H7 (cell line): ENCODE results near the gene PSMB5. TPM values are rescaled to one million over a fixed set of nuclear protein-coding genes. Genes with fewer than 3 reads are reported as not detected.

Experiments
- DNase-seq: peaks from one replicate; pipeline ENCODE4 v3.0.0; 2012
- H3K27me3 ChIP-seq: 2 replicates; pipeline ENCODE4 v1.6.0; 2011; ENCODE audit warnings: mild to moderate bottlenecking, low read length; ENCODE audit not compliant: control insufficient read depth, insufficient read depth
- H3K36me3 ChIP-seq: replicated peaks from 2 replicates; pipeline ENCODE4 v1.5.1; 2011; ENCODE audit warnings: low read length; ENCODE audit not compliant: control insufficient read depth, insufficient read depth
- H3K4me3 ChIP-seq: 2 replicates; pipeline ENCODE4 v1.5.1; 2011; ENCODE audit warnings: low read depth, mild to moderate bottlenecking, control low read depth, low read length, moderate library complexity; ENCODE audit not compliant: insufficient read depth
- total RNA-seq: library from RNA; depleted of rRNA; stranded (reverse); fragments of >200 nt; shearing (Covaris generic); gene quantifications from 2 replicates; pipeline ENCODE4 v1.2.3, GENCODE V29; 2014

PSMB5 gene
- total RNA-seq, 1 experiment from 2014 or later = 328 TPM

DNA sequence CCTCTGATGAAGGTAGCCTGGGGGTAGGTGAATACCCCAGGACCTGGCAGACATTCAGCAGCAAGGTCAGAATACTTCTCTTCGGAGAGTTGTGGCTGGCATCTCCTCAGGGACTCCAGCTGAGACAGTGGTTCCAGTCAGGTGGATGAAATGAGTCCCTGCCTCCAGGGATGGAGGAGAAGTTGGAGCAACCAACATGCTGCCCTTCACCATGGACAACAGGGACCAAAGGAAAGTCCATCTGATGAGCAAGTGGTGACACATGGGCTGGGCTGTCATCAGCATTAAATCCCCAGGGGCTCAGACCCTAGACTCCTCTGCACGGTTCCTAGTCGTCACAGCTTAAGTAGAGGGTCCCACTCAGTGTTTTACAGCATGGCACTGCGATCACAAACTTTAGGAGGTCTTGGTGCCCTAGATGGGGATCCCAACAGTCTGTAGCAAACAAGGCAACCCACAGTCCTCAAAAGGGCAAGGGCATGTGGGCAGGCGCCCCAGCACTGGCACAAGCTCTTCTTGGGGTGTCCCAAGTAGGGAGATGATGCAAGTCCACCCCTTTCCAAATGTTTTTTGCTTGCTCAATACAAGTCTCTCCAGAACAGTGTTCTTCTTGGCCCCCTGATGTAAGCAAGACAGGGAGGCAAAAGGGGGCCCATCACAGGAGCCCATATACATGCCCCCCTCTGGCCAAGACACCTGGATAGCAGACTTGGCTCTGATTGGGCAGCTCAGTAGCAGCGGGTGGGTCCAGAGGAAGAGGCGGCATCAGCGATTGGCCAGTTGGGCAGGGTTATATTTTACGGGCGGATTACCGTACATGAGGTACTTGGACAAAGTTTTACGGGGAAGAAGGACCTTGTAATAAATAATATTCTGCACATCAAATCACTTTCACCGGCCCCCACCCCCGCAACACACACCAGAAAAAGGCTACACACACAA is 33.4 kb upstream of the PSMB5 start:
- no peak overlapping the region for H3K4me3 ChIP-seq
- peaks cover 52% of the 10 kb centered on the region for H3K36me3 ChIP-seq
- peak; percentile 69 for DNase-seq
- no peaks in the 10 kb centered on the region for H3K27me3 ChIP-seq

DNA sequence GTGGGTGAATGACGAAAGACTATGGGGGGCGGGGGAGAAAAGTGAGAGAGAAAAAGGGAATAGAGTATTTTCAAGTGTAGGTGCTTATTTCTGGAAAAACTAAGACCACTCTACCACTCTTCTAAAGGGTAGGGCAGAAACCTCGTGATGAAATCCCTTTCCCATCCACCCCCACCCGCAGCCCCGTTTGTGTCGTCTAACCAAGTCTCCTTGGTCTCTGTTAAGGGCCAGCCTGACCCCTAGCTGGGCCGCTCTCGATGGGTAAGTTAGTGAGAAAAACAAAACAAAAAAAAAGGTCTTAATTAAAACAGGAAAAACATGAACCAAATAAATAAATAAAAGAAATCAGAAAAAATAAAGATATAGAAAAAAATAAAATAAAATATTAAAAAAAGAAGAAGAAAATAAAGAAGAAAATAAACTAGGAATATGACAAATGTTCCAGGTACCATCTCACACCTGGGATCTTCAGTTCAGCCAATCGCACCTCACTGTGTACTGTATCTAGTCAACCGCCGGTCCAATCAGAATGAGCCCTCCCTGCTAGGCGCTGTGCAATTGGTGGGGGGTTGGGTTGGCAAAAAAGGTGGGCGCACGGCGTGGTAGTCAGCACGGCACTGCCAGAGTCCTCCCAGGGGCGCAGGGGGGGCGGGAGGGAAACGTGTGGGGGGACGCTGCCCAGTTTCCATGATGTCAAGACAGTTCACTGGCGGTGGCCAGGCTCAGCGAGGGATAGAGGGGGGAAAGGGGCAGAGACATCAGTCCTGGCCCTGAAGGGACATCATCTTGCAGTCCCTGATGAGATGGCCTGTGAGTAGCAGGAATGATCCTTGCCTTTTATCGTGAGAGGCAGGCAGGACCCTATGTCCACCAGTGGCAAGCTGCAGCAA is 32.4 kb upstream of the PSMB5 start:
- DNase-seq = peak; percentile 38
- Histone ChIP-seq H3K27me3 (no peaks in the 10 kb centered on the region), H3K4me3 (no peak overlapping the region), H3K36me3 (peaks cover 56% of the 10 kb centered on the region)

DNA sequence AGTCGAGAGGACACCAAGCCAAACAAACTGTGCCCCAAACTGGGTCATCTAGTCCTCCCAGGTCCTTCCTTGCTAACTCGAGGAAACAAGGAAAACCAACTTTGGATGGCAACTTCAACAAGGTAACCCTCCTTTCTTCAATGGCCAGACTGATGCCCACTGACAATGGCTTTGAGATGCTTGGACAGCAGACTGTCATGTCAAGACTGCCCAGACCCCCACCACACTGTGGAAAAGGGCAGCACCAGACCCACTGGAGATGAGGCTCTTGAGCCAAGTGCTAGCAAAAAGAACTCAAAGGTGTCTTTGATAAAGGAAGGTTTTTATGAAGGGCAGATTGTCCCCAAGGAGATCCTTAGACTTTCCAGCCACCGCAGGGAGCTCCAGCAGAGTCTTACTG is 31.7 kb upstream of the PSMB5 start:
- DNase-seq = peak; percentile 19
- Histone ChIP-seq H3K36me3 (peaks cover 59% of the 10 kb centered on the region), H3K27me3 (no peaks in the 10 kb centered on the region)

DNA sequence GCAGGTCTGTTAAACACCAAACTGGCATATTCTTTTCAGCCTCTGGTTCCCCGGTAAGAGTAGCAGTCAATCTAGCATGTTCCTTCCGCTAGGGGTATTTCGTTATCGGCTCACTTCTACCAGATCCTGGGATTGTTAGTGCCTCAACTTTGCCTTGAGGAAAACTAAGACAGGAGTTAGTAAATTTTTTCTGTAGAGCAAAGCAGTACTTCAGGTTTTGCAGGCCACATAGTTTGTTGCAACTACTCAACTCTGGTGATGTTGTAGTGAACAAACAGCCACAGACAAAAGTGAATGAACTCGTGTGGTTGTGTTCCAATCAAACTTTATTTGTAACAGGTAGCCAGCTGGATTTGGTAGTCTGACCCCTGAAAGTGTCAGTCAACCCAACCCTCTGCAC is 28.9 kb upstream of the PSMB5 start:
- no peak for DNase-seq
- no peaks in the 10 kb centered on the region for H3K27me3 ChIP-seq
- peaks cover 70% of the 10 kb centered on the region for H3K36me3 ChIP-seq
- H3K4me3 ChIP-seq = no peak overlapping the region

More for the DNA sequence above, 31.7 kb upstream of the PSMB5 start:
- H3K4me3 ChIP-seq = no peak overlapping the region

DNA sequence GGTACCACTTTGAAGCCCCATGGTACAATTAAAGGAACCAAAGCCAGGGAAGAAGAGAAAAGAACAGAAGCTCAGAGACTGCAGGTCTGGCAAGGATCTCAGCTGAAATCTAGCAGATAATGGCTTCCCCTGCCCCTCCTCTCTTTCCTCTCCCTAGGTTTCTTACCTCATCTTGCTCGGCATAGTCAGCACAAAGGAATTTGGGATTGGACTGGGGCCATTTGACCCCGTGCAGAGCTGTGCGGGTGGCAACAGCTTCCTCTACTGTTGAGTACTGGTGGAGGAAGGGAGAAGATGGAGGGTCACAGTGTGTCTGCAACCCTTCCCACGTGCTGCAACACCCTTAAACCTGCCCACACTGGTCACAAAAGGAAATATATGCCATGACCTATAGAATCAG is 27.3 kb upstream of the PSMB5 start:
- Histone ChIP-seq H3K36me3 (peaks cover 58% of the 10 kb centered on the region), H3K27me3 (peaks cover 2% of the 10 kb centered on the region)
- peak; percentile 23 for DNase-seq

DNA sequence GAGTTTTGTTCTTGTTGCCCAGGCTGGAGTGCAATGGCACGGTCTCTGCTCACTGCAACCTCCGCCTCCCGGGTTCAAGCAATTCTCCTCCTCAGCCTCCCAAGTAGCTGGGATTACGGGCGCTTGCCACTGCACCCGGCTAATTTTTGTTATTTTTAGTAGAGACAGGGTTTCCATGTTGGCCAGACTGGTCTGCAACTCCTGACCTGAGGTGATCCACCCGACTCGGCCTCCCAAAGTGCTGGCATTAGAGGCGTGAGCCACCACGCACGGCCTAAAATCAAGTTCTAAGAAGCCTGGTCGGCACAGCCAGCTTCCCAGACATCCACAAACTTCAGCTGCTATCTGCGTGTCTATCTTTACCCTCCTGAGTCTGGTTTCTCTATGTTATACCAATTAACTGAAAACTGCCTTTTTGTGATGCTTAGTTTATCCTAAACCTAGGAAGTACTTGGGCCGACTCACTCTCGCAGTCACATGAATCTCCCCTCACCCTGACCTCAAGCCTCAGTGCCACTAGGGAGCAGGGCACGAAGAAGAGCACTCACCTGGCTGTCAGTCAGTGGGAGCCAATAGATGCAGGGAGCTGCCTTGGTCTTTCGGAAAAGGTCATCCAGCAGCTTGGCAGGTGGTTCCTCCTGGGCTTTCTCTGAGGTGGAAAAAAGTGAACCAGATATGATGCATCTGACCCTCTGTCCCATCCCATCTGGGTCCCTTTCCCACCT is 26.0 kb upstream of the PSMB5 start:
- DNase-seq = peak; percentile 26
- Histone ChIP-seq H3K4me3 (no peak overlapping the region), H3K36me3 (peaks cover 47% of the 10 kb centered on the region), H3K27me3 (peaks cover 7% of the 10 kb centered on the region)

More for the DNA sequence above, 27.3 kb upstream of the PSMB5 start:
- no peak overlapping the region for H3K4me3 ChIP-seq

DNA sequence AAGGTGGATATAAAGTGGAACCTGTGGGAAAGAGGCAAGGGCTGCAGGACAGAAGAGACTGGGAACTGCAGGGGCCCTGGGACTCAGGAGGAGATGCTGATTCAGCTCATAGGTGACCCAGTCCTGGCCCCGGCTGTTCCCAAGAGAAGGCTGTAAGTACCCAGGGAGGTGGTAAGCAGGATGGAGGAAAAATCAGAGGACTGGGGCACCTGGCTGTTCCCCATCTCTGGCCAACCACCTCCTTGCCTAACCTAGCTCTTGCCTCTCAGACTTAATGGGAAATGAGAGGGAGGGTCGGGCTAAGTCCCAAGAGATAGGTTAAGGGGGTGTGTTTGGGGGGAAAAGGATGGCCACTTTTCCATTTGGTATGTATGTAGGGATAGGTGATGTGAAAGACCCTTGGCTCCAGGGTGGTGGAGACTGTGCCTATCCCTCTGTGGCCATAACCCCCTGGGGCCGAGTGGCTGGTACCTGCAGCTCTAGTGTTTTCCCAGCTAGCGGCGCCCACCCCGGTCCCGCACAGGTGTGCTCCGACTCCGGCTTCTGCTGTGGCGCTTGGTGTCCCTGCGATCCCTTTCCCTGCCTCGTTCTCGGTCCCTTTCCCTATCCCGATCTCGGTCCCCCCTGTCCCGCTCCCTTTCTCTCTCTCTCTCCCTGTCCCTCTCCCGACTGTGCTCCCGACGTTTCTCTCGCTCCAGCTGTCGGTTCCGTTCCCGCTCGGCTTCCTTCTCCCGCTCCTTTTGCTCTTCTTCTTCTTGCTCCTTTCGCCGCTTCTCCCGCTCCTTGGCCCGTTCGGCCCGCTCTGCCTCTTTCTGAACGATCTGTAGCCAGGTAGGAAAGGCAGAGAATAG is 24.2 kb upstream of the PSMB5 start:
- DNase-seq = peak; percentile 70
- no peak overlapping the region for H3K4me3 ChIP-seq
- H3K27me3 ChIP-seq = peaks cover 7% of the 10 kb centered on the region
- peaks cover 35% of the 10 kb centered on the region for H3K36me3 ChIP-seq

DNA sequence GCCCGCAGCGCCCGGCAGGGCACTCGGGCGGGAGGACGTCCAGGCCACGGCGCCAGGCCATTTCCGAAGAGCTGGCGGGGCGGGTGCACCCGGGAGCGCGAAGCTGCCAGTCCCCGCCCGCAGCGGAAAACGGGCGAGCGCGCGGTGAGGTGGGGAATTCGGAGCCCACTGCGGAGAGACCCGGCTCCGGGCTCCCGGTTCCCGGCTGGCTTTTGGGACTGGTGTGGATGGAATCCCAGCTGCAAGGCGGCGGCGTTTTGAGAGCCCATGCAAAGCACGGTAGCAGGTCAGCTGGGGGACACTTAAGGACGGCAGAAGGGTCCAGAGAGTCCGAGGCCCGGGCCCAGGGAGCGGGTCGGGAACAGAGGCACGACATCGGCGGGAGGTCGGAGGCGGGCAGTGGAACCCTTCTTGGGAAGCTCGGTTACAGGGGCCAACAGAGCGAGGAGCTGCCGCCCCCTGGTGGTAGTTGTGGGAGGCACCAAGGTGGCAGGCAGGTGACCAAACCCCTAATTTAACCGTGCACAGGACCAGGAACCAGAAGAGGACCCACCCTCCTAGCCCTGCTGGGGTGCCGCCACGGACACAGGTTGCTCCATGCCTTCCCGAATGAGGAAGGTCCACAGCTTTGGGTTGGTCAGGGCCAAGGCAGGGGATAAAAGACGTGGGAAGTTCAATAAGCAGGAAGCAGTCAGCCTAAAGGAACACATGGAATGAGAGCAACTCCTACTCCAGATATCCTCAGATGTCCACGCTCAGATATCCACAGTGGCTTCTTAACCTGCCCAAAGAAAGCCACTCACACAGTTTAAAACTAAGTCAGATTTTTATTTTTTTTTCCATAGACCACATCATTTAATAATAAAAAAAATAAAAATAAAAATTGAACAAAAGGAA is 23.3 kb upstream of the PSMB5 start:
- DNase-seq = peak; percentile 96
- peaks cover 7% of the 10 kb centered on the region for H3K27me3 ChIP-seq
- peak overlapping the region; percentile 74 for H3K4me3 ChIP-seq
- H3K36me3 ChIP-seq = peaks cover 28% of the 10 kb centered on the region

DNA sequence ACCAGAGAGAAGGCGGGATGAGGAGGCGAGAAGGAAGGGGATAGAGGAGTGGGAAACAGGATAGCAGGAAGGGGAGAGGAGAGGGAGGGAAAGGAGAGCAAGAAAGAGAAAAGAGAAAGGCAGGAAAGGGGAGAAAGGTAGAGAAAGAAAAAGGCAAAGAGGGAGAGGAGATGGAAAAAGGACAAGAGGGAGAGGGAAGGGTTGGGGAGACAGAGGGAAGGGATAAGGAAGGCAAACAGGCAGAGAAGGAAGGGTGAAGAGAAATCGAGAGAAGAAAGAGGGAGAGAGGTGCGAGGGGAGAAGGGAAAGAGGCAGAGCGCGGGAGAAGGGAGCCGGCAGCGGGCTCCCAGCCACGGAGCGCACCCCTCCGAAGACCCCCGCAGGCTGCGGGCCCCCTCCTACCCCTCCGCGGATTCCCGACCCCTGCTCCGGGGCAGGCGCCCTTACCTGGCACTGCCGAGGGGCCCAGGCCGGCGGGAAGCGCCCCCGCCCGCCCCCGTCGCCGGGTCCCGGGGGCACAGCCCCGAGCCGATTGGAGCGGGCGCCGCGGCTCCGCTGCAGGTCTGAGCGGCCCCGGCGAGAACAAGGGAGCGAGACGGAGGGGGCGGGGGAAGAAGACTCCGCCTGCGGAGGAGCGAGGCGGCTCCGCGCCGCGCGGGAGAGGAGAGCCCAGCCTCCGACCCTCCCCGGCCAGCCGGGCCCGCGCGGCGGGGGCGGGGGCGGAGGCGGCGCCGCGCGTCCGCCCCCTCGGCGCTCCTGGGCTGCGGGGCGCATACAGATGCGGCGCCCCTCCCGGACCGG is 22.5 kb upstream of the PSMB5 start, which contains the start of gene CDH24:
TSS of gene CDH24 (minus strand) at position 565 of the 801 bp plus-strand sequence. CDS start 1,787 bp downstream, outside the sequence.
- H3K4me3 ChIP-seq = peak within 1 kb of the TSS; percentile 74
- peaks cover 20% of the 10 kb centered on the region for H3K36me3 ChIP-seq
- peaks cover 7% of the 10 kb centered on the region for H3K27me3 ChIP-seq
- DNase-seq = peak; percentile 96

DNA sequence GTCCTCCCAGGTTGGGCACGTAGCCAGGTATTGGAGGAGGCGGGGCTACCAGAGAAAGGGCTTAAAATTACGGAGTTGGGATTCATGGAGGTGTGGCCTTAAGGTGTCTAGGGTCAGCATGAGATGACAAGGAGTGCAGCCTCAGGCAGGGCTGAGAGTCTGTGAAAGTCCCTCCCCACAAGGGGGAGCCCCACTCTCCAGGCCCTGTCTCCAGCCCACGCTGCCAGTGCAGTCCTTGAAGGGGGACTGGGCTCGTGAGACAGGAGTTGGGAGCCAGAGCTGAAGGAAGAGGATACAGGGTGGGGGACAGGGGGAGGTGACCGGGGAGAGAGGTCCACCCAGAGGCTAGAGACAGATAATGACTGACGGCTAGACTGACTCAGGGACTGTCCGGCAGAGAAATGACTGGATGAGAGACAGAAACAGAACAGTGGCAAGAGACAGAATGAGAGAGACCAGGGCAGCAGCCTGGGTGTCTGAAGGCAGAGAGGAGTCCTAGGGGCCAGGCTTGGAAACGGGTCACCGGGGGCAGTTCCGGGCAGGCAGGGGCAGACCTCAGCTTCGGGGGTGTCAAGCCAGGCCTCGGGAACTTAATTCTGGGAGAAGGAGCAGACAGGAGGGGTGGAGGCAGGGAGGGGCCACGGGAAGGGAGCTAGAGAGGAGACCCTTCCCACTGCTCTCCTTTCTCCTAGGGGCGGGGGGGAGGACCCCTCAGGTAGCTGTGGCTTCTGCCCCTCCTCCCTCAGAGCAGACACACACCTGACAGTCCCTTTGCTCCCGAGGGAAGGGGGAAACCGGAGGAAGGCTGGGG is 21.6 kb upstream of the PSMB5 start:
- Histone ChIP-seq H3K36me3 (peaks cover 16% of the 10 kb centered on the region), H3K4me3 (peak overlapping the region; percentile 74), H3K27me3 (peaks cover 7% of the 10 kb centered on the region)
- peak; percentile 95 for DNase-seq

DNA sequence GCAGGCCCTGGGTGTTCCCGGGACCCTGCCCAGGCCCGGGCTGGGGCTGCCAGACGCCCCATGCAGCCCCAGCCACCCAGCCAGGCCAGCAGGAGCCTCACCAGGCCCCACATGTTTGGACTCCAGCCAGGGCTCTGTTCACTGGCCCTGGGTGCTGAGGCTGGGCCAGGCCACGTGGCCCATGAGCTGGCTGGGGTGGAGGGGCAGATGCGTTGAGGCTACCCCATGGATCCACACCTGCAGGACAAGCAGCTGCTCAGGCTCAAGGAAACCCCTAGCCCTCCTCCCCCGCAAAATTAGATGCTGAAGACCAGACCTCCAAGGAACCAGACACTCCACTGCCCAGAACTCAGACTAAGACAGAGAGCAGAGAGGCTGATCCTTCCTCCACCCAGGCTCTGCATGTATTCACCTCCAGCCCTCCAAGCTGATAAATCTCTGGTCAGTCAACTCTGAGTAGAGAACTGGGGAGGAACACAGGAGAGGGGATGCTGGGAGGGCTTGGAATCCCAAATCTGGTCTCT is 21.0 kb upstream of the PSMB5 start:
- H3K4me3 ChIP-seq = no peak overlapping the region
- no peak for DNase-seq
- H3K27me3 ChIP-seq = peaks cover 7% of the 10 kb centered on the region
- H3K36me3 ChIP-seq = peaks cover 12% of the 10 kb centered on the region
